ENCODE measurements around the gene LRPAP1.

Gene LRPAP1

GRCh38 chr4:3475041-3475712, 57.0 kb downstream of the LRPAP1 start:
- peaks cover 41% of the 10 kb centered on the region for H3K27me3 Mint-ChIP-seq
- no peak overlapping the region for H3K27ac Mint-ChIP-seq
- no peak overlapping the region for H3K4me3 Mint-ChIP-seq
- H3K9me3 Mint-ChIP-seq: no peaks in the 10 kb centered on the region
- ATAC-seq: no peak
- peaks cover 5% of the 10 kb centered on the region for H3K4me1 Mint-ChIP-seq
- H3K36me3 Mint-ChIP-seq: no peaks in the 10 kb centered on the region

DNA sequence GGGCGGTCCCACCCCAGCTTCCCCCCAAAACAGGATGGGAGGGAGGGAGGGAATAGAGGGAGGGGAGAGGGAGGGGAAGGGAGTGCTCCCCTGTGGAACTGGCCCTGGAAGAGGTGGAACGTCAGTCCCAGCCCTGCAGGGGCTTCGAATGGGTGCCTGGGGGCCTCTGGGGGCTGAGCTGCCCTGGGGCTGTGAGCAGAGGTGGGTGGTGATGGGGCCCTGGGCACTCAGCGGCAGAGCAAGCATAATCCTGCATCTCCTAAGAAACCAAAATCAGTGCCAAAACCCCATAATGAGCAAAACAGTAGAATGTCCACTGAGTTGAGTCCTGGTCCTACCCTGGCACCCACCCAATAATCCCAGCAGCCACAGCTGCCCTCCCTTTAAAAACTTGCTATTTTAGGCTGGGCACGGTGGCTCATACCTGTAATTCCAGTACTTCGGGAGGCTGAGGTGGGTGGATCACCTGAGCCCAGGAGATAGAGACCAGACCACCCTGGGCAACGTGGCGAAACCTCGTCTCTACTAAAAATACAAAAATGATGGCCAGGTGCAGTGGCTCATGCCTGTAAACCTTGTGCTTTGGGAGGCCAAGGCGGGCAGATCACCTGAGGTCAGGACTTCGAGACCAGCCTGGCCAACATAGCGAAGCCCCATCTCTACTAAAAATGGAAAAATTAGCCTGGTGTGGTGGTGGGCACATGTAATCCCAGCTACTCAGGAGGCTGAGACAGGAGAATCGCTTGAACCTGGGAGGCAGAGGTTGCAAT, 58.0 kb downstream of the LRPAP1 start:
- H3K9me3 Mint-ChIP-seq: no peaks in the 10 kb centered on the region
- no peak overlapping the region for H3K27ac Mint-ChIP-seq
- no peaks in the 10 kb centered on the region for H3K36me3 Mint-ChIP-seq

DNA sequence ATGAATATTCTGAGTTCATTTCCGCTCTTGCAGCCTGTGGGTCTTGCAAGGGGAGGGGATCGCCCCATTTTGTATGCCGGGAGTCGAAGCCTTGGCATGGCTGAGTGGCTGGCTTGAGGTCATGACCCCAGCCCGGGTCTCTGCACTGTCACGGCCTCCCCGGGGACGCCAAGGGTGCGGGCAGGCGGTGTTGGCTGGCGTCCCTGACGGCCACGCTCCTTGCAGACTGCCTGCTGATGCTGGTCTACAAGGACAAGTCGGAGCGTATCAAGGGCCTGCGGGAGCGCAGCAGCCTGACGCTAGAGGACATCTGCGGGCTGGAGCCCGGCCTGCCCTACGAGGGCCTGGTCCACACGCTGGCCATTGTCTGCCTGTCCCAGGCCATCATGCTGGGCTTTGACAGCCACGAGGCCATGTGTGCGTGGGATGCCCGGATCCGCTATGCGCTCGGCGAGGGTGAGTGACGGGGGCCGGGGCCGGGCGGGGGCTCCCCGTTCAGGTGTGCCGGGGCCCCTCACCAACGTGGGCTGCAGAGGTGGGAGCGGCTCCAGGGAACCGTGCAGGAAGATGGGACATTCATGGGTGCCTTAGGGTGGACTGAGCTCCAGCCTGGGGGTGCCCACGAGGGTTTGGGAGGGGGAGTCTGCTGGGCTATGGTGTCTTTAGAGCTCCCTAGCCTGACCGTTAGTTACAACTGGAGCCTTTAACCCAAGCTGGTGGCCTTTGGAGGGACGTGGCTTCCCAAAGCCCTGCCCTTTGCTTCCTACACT, 58.9 kb downstream of the LRPAP1 start:
- Mint-ChIP-seq H3K9me3 (no peaks in the 10 kb centered on the region), H3K4me1 (no peaks in the 10 kb centered on the region), H3K27me3 (peaks cover 44% of the 10 kb centered on the region), H3K36me3 (no peaks in the 10 kb centered on the region), H3K27ac (no peak overlapping the region), H3K4me3 (no peak overlapping the region)
- ATAC-seq: no peak

More for the DNA sequence above, 58.0 kb downstream of the LRPAP1 start:
- ATAC-seq: no peak
- H3K27me3 Mint-ChIP-seq: peaks cover 44% of the 10 kb centered on the region
- H3K4me1 Mint-ChIP-seq: no peaks in the 10 kb centered on the region
- H3K4me3 Mint-ChIP-seq: no peak overlapping the region

- H3K4me3 Mint-ChIP-seq: no peak overlapping the region
- no peaks in the 10 kb centered on the region for H3K4me1 Mint-ChIP-seq
- no peaks in the 10 kb centered on the region for H3K9me3 Mint-ChIP-seq
- no peak for ATAC-seq
- H3K27me3 Mint-ChIP-seq: peaks cover 44% of the 10 kb centered on the region
- no peak overlapping the region for H3K27ac Mint-ChIP-seq
- no peaks in the 10 kb centered on the region for H3K36me3 Mint-ChIP-seq
These were observed 59.6 kb downstream of the LRPAP1 start for GRCh38 chr4:3472411-3473141.

- Mint-ChIP-seq H3K4me3 (no peak overlapping the region), H3K9me3 (no peaks in the 10 kb centered on the region), H3K27me3 (peaks cover 44% of the 10 kb centered on the region), H3K27ac (no peak overlapping the region), H3K36me3 (no peaks in the 10 kb centered on the region), H3K4me1 (no peaks in the 10 kb centered on the region)
- ATAC-seq: no peak
These were observed 60.3 kb downstream of the LRPAP1 start for GRCh38 chr4:3471886-3472285.

DNA sequence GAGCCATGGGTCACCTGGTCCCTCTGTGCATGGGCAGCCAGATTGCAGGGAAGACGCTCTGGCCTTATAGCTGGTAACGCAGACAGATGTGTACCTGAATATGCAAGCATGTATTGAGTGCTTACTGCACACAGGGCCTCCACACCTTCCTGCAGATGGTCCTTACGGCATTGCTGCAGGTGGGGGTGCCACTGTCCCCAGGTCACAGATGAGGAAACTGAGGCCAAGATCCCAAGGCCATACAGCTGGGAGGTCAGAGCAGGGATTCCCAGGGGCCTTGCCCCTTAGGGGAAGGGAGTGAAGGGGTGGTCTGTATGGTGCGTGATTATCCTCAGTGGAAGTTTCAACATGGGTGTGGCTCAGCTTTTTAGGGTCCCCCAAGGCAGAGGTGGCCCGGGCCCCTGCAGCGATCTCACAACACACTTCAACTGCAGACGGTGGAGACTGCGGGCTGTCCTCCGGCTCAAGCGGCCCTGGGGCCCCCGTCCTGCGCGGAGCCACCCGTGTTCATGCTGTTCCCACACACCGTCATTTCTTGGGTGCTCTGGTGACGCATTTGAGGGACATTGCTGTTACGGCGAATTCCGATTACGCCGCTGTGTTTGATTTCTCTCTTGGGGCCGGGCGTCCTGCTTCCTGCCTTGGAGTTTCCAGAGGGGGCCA, 61.0 kb downstream of the LRPAP1 start:
- Mint-ChIP-seq H3K9me3 (no peaks in the 10 kb centered on the region), H3K27ac (no peak overlapping the region), H3K36me3 (no peaks in the 10 kb centered on the region), H3K27me3 (peaks cover 37% of the 10 kb centered on the region), H3K4me1 (no peaks in the 10 kb centered on the region), H3K4me3 (no peak overlapping the region)
- ATAC-seq: no peak

DNA sequence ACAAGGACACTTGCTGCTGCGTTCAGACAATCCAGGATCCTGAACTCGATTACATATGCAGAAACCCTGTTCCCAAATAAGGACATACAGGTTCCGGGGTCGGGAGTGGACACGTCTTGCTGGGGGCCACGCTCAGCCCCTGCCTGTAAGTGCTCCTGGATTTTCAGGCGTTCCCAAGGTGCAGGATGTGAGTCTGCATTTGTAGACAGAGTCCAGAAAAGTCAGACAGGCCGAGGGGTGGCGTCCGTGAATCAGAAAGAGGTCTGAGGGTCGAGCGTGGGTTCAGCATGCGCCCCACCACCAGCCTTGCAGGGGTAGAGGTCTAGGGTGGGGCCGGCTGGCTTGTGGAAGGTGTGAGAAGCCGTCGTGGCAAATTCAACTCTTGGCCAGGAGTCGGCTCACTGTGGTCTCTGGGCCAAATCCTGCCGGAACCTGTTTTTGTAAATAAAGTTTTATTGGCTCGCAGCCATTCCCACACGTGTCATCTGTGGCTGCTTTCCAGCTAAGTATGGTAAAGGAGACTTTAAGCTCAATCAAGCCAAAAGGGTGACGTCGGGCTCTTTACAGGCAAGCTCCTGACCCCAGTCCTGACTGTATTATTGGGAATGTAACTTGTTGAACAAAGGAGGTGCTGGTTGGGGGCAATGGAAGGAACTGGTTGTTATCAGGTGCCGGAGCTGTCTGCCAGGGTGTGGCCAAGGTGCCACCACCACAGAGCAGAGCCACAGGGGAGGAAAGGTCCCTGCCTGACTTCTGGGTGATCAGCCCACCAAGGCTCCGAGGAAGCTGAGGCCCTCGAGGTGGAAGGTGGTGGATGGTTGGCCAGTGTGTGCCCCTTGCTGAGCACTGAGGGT, 61.8 kb downstream of the LRPAP1 start:
- H3K9me3 Mint-ChIP-seq: no peaks in the 10 kb centered on the region
- peaks cover 40% of the 10 kb centered on the region for H3K27me3 Mint-ChIP-seq
- H3K4me1 Mint-ChIP-seq: no peaks in the 10 kb centered on the region
- no peaks in the 10 kb centered on the region for H3K36me3 Mint-ChIP-seq
- ATAC-seq: no peak
- no peak overlapping the region for H3K4me3 Mint-ChIP-seq
- no peak overlapping the region for H3K27ac Mint-ChIP-seq

GRCh38 chr4:3469386-3470243, 62.6 kb downstream of the LRPAP1 start:
- H3K4me3 Mint-ChIP-seq: no peak overlapping the region
- H3K27me3 Mint-ChIP-seq: peaks cover 49% of the 10 kb centered on the region
- no peak for ATAC-seq
- no peaks in the 10 kb centered on the region for H3K4me1 Mint-ChIP-seq
- H3K9me3 Mint-ChIP-seq: no peaks in the 10 kb centered on the region
- H3K27ac Mint-ChIP-seq: no peak overlapping the region
- no peaks in the 10 kb centered on the region for H3K36me3 Mint-ChIP-seq

DNA sequence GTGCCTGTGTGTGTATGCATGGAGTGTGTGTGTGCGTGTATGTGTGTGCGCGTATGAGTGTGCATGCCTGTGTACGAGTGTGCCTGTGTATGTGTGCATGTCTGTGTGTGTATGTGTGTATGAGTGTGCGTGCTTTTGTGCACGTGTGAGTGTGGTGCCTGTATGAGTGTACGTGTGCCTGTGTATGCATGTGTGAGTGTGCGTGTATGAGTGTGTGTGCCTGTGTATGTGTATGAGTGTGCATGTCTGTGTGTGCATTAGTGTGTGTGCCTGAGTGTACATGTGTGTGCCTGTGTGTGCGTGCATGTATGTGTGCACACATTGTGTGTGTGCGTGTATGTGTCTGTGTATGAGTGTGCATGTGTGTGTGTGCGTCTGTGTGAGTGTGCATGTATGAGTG, 63.4 kb downstream of the LRPAP1 start:
- Mint-ChIP-seq H3K4me3 (no peak overlapping the region), H3K36me3 (no peaks in the 10 kb centered on the region), H3K27ac (no peak overlapping the region), H3K9me3 (no peaks in the 10 kb centered on the region), H3K27me3 (peaks cover 55% of the 10 kb centered on the region), H3K4me1 (no peaks in the 10 kb centered on the region)
- no peak for ATAC-seq

- no peak for ATAC-seq
- Mint-ChIP-seq H3K27me3 (peaks cover 52% of the 10 kb centered on the region), H3K4me3 (no peak overlapping the region), H3K9me3 (no peaks in the 10 kb centered on the region), H3K36me3 (no peaks in the 10 kb centered on the region), H3K27ac (no peak overlapping the region), H3K4me1 (no peaks in the 10 kb centered on the region)
These were observed 64.1 kb downstream of the LRPAP1 start for GRCh38 chr4:3468154-3468553.

DNA sequence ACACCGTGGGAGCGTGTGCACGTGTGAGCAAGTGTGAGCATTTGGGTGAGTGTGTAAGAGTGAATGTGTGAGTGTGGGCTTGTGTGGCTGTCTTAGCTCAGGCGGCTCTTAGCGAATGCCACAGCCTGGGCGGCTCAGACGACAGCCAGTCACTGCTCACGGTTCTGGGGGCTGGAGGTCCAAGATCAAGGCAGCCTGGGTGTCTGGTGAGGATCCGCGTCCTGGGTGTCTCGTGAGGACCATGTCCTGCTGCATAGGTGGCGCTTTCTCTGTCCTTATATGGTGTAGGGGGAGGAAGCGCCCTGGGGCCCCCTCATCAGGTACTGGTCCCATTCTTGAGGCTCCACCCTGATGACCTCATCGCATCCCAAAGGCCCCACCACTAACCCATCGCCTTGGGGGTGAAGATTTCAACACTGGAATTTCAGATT, 64.6 kb downstream of the LRPAP1 start:
- no peaks in the 10 kb centered on the region for H3K36me3 Mint-ChIP-seq
- H3K9me3 Mint-ChIP-seq: no peaks in the 10 kb centered on the region
- no peak for ATAC-seq
- H3K27ac Mint-ChIP-seq: no peak overlapping the region
- H3K27me3 Mint-ChIP-seq: peaks cover 52% of the 10 kb centered on the region
- H3K4me1 Mint-ChIP-seq: peaks cover 3% of the 10 kb centered on the region
- H3K4me3 Mint-ChIP-seq: no peak overlapping the region

- Mint-ChIP-seq H3K9me3 (no peaks in the 10 kb centered on the region), H3K27me3 (peaks cover 52% of the 10 kb centered on the region), H3K27ac (no peak overlapping the region), H3K36me3 (no peaks in the 10 kb centered on the region), H3K4me3 (no peak overlapping the region), H3K4me1 (peaks cover 10% of the 10 kb centered on the region)
- ATAC-seq: no peak
These were observed 65.3 kb downstream of the LRPAP1 start for GRCh38 chr4:3466691-3467600.
